ENCODE results near the gene NUDT4.
"Not testable (repeated sequence)": the region's sequence is repeated elsewhere in the genome, so short reads cannot be mapped to it uniquely, and the experiment has no call there.

The NUDT4 gene

GRCh38 chr12:93413064-93413463 lies 35.3 kb downstream of the NUDT4 start:
- peak overlapping the region in 1 of 2 donors; percentile 0 for H3K27ac Mint-ChIP-seq
- no peaks in the 10 kb centered on the region for H3K9me3 Mint-ChIP-seq
- H3K36me3 Mint-ChIP-seq (ENCODE audit: insufficient read depth) = peaks cover 42% of the 10 kb centered on the region
- ATAC-seq (replicated peaks) = no peak
- H3K4me1 Mint-ChIP-seq (ENCODE audit: low read depth in 2 of 2) = peaks cover 30 to 45% of the 10 kb centered on the region in 2 donors
- H3K4me3 Mint-ChIP-seq = no peak overlapping the region
- no peaks in the 10 kb centered on the region for H3K27me3 Mint-ChIP-seq
- DNase-seq = no peak

GRCh38 chr12:93415723-93416464 lies 38.2 kb downstream of the NUDT4 start:
- H3K4me1 Mint-ChIP-seq (ENCODE audit: low read depth in 2 of 2) = peaks cover 44 to 67% of the 10 kb centered on the region in 2 donors
- H3K4me3 Mint-ChIP-seq = peak overlapping the region in 1 of 2 donors; percentile 1
- H3K36me3 Mint-ChIP-seq (ENCODE audit: insufficient read depth) = peaks cover 25% of the 10 kb centered on the region
- no peaks in the 10 kb centered on the region for H3K9me3 Mint-ChIP-seq
- DNase-seq (no peak), ATAC-seq (replicated peaks) (no peak)
- H3K27ac Mint-ChIP-seq = peak overlapping the region in 1 of 2 donors; percentile 30
- no peaks in the 10 kb centered on the region for H3K27me3 Mint-ChIP-seq

GRCh38 chr12:93417967-93418480 lies 40.3 kb downstream of the NUDT4 start:
- H3K9me3 Mint-ChIP-seq = no peaks in the 10 kb centered on the region
- no peak overlapping the region for H3K27ac Mint-ChIP-seq
- H3K4me1 Mint-ChIP-seq (ENCODE audit: low read depth in 2 of 2) = peaks cover 48 to 76% of the 10 kb centered on the region in 2 donors
- ATAC-seq (replicated peaks) (no peak), DNase-seq (no peak)
- H3K4me3 Mint-ChIP-seq = no peak overlapping the region
- H3K36me3 Mint-ChIP-seq (ENCODE audit: insufficient read depth) = peaks cover 13% of the 10 kb centered on the region
- H3K27me3 Mint-ChIP-seq = no peaks in the 10 kb centered on the region

- no peak for DNase-seq
- Mint-ChIP-seq H3K4me1 (ENCODE audit: low read depth in 2 of 2) (peaks cover 46 to 77% of the 10 kb centered on the region in 2 donors), H3K36me3 (ENCODE audit: insufficient read depth) (peaks cover 9% of the 10 kb centered on the region), H3K27me3 (no peaks in the 10 kb centered on the region), H3K27ac (peak overlapping the region; percentile 19 to 80), H3K4me3 (peak overlapping the region in 1 of 2 donors; percentile 40), H3K9me3 (no peaks in the 10 kb centered on the region)
- peak; percentile 83 for ATAC-seq (replicated peaks)
Observed at GRCh38 chr12:93419388-93420034, 41.8 kb downstream of the NUDT4 start.

GRCh38 chr12:93422050-93422449 lies 44.3 kb downstream of the NUDT4 start:
- H3K27ac Mint-ChIP-seq = peak overlapping the region in 1 of 2 donors; percentile 84
- no peaks in the 10 kb centered on the region for H3K9me3 Mint-ChIP-seq
- no peak overlapping the region for H3K4me3 Mint-ChIP-seq
- ATAC-seq (replicated peaks) (no peak), DNase-seq (no peak)
- no peaks in the 10 kb centered on the region for H3K27me3 Mint-ChIP-seq
- H3K36me3 Mint-ChIP-seq (ENCODE audit: insufficient read depth) = peaks cover 2% of the 10 kb centered on the region
- H3K4me1 Mint-ChIP-seq (ENCODE audit: low read depth in 2 of 2) = peaks cover 53 to 84% of the 10 kb centered on the region in 2 donors

- DNase-seq = no peak
- H3K27ac Mint-ChIP-seq = peak overlapping the region; percentile 60 to 83
- no peak for ATAC-seq (replicated peaks)
- H3K4me3 Mint-ChIP-seq = peak overlapping the region in 1 of 2 donors; percentile 44
- peaks cover under 1% of the 10 kb centered on the region for H3K36me3 Mint-ChIP-seq (ENCODE audit: insufficient read depth)
- no peaks in the 10 kb centered on the region for H3K27me3 Mint-ChIP-seq
- no peaks in the 10 kb centered on the region for H3K9me3 Mint-ChIP-seq
- peaks cover 57 to 84% of the 10 kb centered on the region in 2 donors for H3K4me1 Mint-ChIP-seq (ENCODE audit: low read depth in 2 of 2)
Observed at GRCh38 chr12:93425736-93426411, 48.1 kb downstream of the NUDT4 start.

- H3K4me3 Mint-ChIP-seq = peak overlapping the region; percentile 23 to 44
- peaks cover 60 to 84% of the 10 kb centered on the region in 2 donors for H3K4me1 Mint-ChIP-seq (ENCODE audit: low read depth in 2 of 2)
- no peaks in the 10 kb centered on the region for H3K9me3 Mint-ChIP-seq
- no peak for ATAC-seq (replicated peaks)
- no peaks in the 10 kb centered on the region for H3K27me3 Mint-ChIP-seq
- H3K27ac Mint-ChIP-seq = peak overlapping the region; percentile 60 to 83
- H3K36me3 Mint-ChIP-seq (ENCODE audit: insufficient read depth) = no peaks in the 10 kb centered on the region
- DNase-seq = no peak
Observed at GRCh38 chr12:93426412-93426805, 48.7 kb downstream of the NUDT4 start.

GRCh38 chr12:93427779-93428564 lies 50.2 kb downstream of the NUDT4 start:
- peaks cover 62 to 82% of the 10 kb centered on the region in 2 donors for H3K4me1 Mint-ChIP-seq (ENCODE audit: low read depth in 2 of 2)
- H3K36me3 Mint-ChIP-seq (ENCODE audit: insufficient read depth) = no peaks in the 10 kb centered on the region
- DNase-seq = no peak
- H3K9me3 Mint-ChIP-seq = no peaks in the 10 kb centered on the region
- ATAC-seq (replicated peaks) = no peak
- peak overlapping the region in 1 of 2 donors; percentile 36 for H3K4me3 Mint-ChIP-seq
- H3K27me3 Mint-ChIP-seq = no peaks in the 10 kb centered on the region
- peak overlapping the region; percentile 60 to 81 for H3K27ac Mint-ChIP-seq

- Mint-ChIP-seq H3K4me3 (no peak overlapping the region), H3K36me3 (ENCODE audit: insufficient read depth) (no peaks in the 10 kb centered on the region), H3K27me3 (no peaks in the 10 kb centered on the region), H3K27ac (no peak overlapping the region), H3K9me3 (no peaks in the 10 kb centered on the region), H3K4me1 (ENCODE audit: low read depth in 2 of 2) (peaks cover 57 to 81% of the 10 kb centered on the region in 2 donors)
- no peak for DNase-seq
- ATAC-seq (replicated peaks) = no peak
Observed at GRCh38 chr12:93429448-93429847, 51.7 kb downstream of the NUDT4 start.

GRCh38 chr12:93429852-93430251 lies 52.1 kb downstream of the NUDT4 start:
- peaks cover 55 to 77% of the 10 kb centered on the region in 2 donors for H3K4me1 Mint-ChIP-seq (ENCODE audit: low read depth in 2 of 2)
- no peaks in the 10 kb centered on the region for H3K9me3 Mint-ChIP-seq
- H3K27me3 Mint-ChIP-seq = no peaks in the 10 kb centered on the region
- DNase-seq (no peak), ATAC-seq (replicated peaks) (no peak)
- peak overlapping the region in 1 of 2 donors; percentile 7 for H3K4me3 Mint-ChIP-seq
- H3K36me3 Mint-ChIP-seq (ENCODE audit: insufficient read depth) = no peaks in the 10 kb centered on the region
- H3K27ac Mint-ChIP-seq = peak overlapping the region in 1 of 2 donors; percentile 66

- H3K27ac Mint-ChIP-seq = peak overlapping the region in 1 of 2 donors; percentile 66
- peak overlapping the region in 1 of 2 donors; percentile 7 for H3K4me3 Mint-ChIP-seq
- H3K9me3 Mint-ChIP-seq = no peaks in the 10 kb centered on the region
- ATAC-seq (replicated peaks) = no peak
- no peaks in the 10 kb centered on the region for H3K36me3 Mint-ChIP-seq (ENCODE audit: insufficient read depth)
- no peak for DNase-seq
- H3K4me1 Mint-ChIP-seq (ENCODE audit: low read depth in 2 of 2) = peaks cover 56 to 73% of the 10 kb centered on the region in 2 donors
- no peaks in the 10 kb centered on the region for H3K27me3 Mint-ChIP-seq
Observed at GRCh38 chr12:93430280-93430679, 52.6 kb downstream of the NUDT4 start.

GRCh38 chr12:93432031-93432430 lies 54.3 kb downstream of the NUDT4 start:
- DNase-seq; H3K9me3 Mint-ChIP-seq; H3K36me3 Mint-ChIP-seq (ENCODE audit: insufficient read depth); ATAC-seq (replicated peaks); H3K27me3 Mint-ChIP-seq: not testable (repeated sequence)
- Mint-ChIP-seq H3K4me3 (peak overlapping the region; percentile 34 to 49), H3K4me1 (ENCODE audit: low read depth in 2 of 2) (peaks cover 48 to 68% of the 10 kb centered on the region in 2 donors), H3K27ac (peak overlapping the region in 1 of 2 donors; percentile 74)
